Erythroblast (primary cell): ENCODE results near the gene NDUFV2.

Experiments used
- GATA1 ChIP-seq: IDR thresholded peaks from 2 replicates; pipeline ENCODE4 v1.6.1; 2011; ENCODE audit warnings: low read depth, mild to moderate bottlenecking, control low read depth, low read length, moderate library complexity
- POLR2A ChIP-seq: IDR thresholded peaks from 2 replicates; pipeline ENCODE4 v1.6.1; 2011; ENCODE audit warnings: mild to moderate bottlenecking, low read length

DNA sequence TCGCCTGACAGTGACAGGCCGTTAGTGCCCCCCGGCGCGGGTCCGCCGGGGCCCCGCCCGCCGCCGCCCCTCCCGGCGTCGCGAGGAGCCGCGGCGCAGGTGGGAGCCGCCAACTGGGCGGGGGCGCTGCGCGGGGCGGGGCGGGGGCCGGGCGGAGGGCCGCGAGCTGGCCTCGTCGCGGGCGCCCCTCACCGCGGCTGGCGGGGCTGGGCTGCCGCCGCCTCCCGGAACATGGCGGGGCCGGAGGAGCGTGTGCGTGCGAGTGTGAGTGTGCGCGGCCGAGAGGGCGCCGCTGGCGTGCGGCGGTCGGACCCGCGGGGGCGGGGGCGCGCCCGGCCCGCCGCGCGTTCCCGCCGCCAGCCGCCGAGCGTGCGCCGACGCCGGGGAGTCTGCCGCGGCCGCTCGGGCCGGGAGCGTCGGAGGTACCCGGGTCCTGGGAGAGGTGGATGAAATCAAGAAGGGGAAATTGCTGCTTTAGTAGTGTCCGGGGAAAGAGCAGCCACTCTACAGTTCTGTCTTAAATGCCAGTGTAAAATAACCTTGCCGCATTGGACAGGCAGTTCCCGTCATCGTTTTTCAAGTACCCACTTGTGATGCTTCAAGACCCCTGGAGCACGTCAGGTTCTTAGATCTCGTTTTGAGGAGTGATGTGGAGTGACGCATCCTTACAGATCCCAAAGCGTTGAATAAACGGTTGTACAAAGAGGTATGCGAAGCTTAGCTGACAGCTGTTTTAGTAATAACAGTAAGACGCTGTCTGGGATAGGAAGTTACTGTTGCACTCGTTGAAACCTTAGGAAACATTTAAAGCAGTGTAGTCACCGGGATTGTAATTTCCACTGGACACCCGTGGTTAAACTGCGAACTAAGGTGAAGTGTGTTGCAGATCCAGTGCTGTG is 34.9 kb downstream of the NDUFV2 start:
- TF ChIP-seq POLR2A (no peak), GATA1 (no peak)
